HG02884 (cell line): ENCODE data around the gene SPDEF.

ENCODE experiments used
- ATAC-seq: cut with Tn5 transposase; IDR thresholded peaks from one replicate; pipeline ENCODE4 v1.9.1; 2021; ENCODE audit warnings: mild to moderate bottlenecking, moderate library complexity; ENCODE audit not compliant: unreplicated experiment

Gene SPDEF

GRCh38 chr6:34583861-34584604 is 27.9 kb upstream of the SPDEF start:
- no peak for ATAC-seq

GRCh38 chr6:34583461-34583860 is 27.3 kb upstream of the SPDEF start:
- ATAC-seq = no peak

- ATAC-seq = no peak
These were observed 25.4 kb upstream of the SPDEF start for GRCh38 chr6:34581561-34581920.

- ATAC-seq = no peak
These were observed 24.8 kb upstream of the SPDEF start for GRCh38 chr6:34580707-34581560.

GRCh38 chr6:34578445-34579262 is 22.5 kb upstream of the SPDEF start:
- no peak for ATAC-seq

GRCh38 chr6:34576286-34576955 is 20.3 kb upstream of the SPDEF start:
- ATAC-seq = no peak

GRCh38 chr6:34575326-34575725 is 19.2 kb upstream of the SPDEF start:
- ATAC-seq = no peak

GRCh38 chr6:34574647-34575293 is 18.6 kb upstream of the SPDEF start:
- ATAC-seq = no peak

- no peak for ATAC-seq
These were observed 17.5 kb upstream of the SPDEF start for GRCh38 chr6:34573567-34574183.

- no peak for ATAC-seq
These were observed 16.5 kb upstream of the SPDEF start for GRCh38 chr6:34572585-34572984.

- no peak for ATAC-seq
These were observed 15.9 kb upstream of the SPDEF start for GRCh38 chr6:34572021-34572420.

GRCh38 chr6:34571388-34571787 is 15.3 kb upstream of the SPDEF start:
- ATAC-seq = no peak

GRCh38 chr6:34570066-34570833 is 14.1 kb upstream of the SPDEF start:
- no peak for ATAC-seq

GRCh38 chr6:34569361-34569973 is 13.3 kb upstream of the SPDEF start:
- no peak for ATAC-seq

GRCh38 chr6:34568341-34569201 is 12.4 kb upstream of the SPDEF start:
- ATAC-seq = no peak

- no peak for ATAC-seq
These were observed 10.9 kb upstream of the SPDEF start for GRCh38 chr6:34566830-34567546.

GRCh38 chr6:34565722-34566137 is 9.6 kb upstream of the SPDEF start:
- ATAC-seq = no peak
